GM19452 (cell line): ENCODE data around the gene SSU72.
"Not testable (repeated sequence)": the region's sequence is repeated elsewhere in the genome, so short reads cannot be mapped to it uniquely, and the experiment has no call there.

Experiments used
- ATAC-seq: cut with Tn5 transposase; IDR thresholded peaks from one replicate; pipeline ENCODE4 v1.9.1; 2021; ENCODE audit not compliant: unreplicated experiment

Gene SSU72

DNA sequence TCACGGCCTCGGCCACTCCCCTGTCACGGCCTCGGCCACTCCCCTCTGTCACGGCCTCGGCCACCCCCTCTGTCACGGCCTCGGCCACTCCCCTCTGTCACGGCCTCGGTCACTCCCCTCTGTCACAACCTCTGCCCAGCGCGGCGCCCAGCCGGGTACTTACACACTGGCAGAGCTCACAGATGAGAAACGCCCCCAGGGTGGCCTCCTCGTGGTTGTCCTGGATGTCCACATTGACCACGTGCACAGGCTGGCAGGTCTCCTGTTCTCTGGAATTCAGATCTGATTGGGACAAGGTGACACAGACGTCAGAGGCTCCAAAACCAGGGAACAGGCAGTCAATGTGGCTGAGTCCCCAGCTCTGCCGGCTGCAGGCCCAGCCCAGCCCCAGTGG, 31.0 kb downstream of the SSU72 start:
- ATAC-seq: no peak

DNA sequence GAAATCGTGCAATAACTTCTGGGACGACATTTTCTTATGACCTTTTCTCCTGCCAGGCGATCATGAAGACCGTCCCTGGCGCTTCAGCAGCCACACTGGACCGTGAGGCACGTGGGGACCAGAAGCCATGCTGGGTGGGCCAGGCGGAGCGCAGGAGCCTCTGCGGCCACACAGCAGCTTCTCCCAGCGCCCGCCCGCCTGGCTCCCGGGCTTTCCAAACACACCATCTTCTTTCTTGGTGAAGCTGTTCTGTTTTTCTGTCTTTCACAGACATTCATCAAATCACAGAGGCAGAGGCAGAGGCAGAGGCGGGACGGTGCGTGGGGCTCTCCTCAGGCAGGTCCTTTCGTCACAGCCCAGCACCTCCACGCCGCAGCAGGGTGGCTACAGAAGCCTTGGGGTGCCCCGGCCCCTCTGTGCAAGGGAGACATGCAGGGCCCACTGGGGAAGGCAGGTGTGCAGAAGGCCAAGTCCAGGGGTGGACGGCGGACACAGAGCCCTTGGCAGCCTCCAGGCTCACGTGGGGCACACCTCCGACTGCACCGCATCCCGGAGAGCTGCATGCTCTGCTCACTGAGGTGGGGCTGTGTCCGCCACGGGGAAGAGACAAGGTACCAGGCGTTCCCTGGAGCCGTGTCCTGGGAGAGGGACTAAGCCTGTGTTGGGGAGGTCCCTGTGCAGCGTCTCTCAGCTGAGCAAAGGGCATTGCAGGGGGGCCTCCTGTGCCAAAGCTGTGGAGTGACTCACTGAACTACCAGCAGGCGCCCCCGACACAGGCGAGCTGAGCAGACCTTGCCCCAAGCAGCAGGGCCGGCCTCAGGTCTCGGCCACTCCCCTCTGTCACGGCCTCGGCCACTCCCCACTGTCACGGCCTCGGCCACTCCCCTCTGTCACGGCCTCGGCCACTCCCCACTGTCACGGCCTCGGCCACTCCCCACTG, 31.6 kb downstream of the SSU72 start:
- no peak for ATAC-seq

DNA sequence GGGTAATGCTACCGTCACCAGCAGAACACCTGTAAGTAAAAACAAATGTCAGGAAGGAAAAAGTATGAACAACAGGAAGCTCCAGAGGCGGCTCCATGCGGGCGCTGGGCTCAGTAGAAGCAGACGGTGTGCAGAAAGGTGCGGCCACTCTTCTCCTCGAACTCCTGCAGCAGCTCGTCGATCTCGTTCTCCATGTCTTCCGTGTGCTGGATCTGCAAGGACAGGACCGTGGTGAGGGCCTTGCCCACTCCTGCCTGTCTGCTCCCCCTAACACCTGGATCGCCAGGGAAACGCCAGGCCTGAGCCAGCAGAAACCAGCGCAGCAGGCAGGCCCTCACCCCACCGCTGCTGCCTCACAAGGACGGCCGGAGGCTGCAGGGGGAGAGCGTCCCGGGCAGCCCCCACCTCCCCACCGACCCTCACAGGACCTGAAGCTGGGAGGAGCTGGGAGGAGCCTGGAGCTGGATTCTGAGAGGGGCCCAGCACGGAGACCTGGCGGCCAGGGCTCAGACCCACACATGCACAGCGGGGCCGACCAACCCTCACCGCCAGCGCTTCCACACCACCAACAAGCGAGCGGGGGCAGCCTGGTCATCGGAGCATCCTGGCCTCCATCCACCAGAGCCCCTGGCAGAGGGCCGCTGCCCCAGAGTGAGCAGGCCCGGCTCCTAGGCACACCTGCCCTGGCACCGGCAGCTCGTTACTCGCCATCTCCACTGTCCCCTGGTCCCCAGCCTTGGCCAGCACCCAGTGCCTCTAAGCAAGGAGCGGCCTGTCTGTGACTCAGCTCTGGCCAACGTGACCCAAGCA, 32.5 kb downstream of the SSU72 start:
- ATAC-seq: no peak

DNA sequence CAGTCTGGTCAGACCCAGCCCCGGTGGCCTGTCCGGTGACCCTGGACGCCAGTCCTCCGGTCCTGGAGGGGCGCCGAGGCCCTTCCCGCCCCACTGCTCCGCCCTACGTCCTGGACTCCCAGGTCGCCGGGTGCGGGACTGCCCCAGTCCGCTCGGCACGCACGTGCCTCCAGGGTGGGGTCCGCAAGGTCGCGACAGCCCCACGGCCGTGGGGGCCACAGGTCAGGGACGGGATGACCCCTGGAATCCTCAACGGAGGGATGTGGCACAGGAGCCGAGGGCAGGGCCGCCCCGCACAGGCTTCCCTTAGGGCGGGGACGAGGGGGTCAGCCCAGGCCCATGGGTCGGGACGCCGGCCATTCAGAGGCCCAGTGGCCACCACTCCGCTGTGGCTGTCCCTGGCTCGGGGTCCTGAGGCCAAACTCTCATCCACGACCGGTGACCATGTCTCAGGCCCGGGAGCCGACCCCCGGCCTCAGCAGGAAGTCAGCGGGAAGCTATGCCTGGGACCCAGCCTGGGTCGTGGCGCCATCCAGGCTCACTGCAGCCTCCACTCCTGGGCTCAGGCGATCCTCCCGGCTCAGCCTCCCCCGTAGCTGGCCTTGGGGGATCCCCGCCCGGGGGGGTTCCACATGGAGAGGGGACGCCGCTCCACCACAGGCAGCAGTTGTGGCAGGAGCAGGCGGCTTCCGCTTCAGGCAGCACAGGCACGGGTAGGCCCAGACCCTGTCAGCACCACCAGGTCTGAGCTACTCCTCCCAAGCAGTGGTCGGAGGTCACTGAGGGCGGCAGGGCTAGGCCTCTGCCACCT, 33.6 kb downstream of the SSU72 start:
- ATAC-seq: no peak

DNA sequence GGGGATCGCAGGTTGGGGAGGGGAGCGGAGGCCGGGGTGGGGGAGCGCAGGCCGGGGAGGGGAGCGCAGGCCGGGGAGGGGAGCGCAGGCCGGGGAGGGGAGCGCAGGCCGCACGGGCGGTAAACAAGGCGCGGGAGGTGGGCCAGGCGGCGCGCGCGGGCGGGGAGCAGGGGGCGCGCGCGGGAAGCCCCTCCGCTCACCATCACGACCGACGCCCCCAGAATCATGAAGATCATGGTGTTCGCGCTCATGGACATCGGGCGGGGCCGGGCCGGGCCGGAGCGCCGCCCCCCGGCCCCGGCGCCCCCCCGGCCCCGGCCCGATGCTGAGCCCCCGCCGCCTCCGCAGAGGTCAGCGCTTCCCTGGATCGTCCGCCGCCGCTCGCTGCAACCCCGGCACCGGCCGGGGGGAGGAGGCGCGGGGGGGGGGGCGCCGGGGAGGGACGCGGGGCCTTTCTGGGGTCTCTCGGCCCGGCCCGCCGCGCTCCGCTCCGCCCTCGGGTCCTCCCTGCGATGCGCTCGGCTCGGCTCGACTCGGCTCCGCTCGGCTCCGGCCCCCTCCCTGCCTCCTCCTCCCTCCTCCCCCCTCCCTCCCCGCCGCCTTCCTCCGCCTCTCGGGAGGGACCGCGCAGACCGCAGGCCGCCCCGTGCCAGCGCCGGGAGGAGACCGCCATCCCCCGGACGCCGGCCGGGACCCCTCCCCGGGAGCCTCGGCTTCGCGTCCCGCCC, 34.4 kb downstream of the SSU72 start, which contains the start of gene TMEM240:
Gene TMEM240 (minus strand): TSS at position 535 of the 728 bp plus-strand sequence. CDS start 278 bp downstream, at position 257.
- ATAC-seq: no peak

DNA sequence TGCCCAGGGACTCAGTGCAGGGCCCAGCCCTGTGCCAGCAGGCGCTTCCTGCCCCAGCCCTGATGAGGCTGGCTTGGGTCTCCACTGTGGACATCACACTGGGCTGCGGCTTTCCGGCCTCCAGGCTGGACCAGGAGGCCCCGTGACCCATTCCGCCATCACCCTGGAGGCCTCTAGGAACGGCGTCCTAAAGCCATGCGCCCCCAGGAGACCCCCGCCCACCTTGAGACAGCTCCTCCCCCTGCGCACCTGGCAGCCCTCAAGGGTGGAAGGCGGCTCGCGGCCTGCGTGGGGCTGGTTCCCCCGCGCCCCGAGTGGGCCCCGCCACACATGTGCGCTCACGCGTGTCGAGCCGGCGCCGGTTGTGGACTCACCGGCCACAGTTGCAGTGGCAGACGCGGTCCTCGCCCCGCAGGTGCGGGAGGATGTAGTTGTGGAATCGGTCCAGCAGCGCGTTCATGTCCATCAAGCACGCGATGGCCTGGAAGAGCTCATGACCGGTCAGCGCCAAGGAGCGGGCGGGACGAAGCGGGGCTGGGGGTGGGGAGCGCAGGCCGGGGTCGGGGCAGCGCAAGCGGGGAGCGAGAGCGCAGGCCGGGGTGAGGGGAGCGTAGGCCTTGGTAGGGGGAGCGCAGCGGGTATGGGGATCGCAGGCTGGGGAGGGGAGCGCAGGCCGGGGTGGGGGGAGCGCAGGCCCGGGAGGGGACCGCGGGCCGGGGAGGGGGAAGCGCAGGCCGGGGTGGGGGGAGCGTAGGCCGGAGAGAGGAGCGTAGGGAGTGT, 35.2 kb downstream of the SSU72 start:
- ATAC-seq: no peak

DNA sequence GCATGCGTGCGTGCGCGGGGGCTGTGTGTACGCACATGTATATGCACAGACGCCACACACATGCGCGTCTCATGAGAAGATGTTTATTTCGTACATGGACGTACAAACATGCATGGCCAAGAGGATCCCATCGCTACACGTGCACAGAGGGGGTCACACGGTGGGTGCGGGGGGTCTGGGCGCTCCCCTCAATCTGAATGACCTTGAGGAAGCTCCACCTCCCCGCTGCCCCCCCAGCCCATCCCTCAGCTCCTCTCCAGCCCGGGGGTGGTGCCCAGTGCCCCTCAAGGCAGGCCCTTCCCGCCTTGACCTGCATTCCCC, 35.7 kb downstream of the SSU72 start:
- no peak for ATAC-seq

DNA sequence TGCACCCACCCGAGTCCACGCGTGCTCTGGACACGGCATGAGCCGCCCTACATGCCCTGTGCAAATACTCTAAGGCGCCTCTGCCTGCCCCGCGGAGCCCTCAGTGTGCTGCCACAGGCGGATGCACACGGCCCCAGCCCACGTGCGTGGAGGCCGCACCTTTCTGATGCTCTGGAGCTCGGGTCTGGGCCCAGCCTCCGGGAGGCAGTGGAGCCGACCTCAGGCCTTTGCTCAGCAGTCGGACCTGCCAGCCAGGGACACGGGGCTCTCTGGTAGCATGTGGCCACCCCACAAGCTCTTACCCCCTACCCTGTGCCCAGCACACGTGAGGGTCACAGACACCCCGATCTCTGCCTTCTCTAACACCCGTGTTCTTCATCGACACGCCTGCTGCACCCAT, 36.3 kb downstream of the SSU72 start:
- ATAC-seq: no peak

DNA sequence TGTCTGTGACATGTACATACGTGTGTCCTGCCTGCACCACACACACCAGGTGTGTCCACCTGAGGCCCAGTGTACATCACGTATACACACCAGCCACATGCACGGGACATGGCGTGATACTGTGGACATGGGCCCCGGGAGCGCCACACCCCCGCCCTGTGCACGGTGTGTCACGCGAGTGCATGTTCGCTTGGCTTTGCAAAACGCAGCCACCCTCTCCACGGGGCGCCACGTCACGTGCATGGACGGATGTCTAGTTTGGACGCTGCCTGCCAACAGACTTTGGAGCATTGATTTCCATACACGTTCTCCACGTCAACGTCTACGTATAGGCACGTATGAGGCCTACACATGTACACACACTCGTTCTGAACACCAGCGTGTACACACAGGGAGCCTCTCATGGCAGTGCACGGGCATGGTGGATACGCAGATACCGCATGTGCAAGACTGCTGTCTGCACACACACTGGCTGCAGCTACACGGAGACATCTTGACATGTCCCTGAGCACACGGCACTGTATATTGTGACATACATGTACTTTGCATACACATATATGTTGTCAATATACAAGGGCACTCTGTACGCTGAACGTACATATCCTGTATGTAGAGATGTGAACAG, 36.9 kb downstream of the SSU72 start:
- no peak for ATAC-seq

DNA sequence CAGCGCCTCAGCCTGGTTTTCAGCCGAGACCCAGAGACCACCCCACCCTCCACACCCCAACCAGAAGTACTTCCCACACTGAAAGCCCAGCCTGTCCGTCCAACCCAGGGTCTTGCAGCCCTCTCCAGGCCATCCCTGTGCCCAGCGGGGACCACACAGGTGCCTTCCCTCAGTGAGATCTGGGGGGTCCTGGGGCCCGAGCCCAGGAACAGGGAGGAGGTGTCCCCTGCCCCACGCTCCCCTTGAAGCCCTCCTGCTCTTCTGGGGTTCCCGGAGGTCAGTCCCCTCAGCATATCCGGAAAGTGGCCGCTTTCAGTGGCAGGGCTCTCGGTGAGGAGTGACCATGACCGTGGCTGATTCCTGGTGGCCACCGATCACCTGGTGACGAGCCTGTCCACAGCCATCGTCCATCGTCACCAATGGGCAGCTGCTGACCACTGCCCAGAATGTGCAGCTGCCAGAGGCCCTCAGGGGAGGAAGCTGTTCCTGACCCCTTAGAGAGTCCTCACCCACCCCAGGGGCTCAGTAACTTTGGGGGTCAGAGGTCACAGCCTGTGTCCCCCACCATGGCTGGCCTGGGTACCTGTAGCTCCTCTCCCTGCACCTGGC, 37.6 kb downstream of the SSU72 start:
- no peak for ATAC-seq

DNA sequence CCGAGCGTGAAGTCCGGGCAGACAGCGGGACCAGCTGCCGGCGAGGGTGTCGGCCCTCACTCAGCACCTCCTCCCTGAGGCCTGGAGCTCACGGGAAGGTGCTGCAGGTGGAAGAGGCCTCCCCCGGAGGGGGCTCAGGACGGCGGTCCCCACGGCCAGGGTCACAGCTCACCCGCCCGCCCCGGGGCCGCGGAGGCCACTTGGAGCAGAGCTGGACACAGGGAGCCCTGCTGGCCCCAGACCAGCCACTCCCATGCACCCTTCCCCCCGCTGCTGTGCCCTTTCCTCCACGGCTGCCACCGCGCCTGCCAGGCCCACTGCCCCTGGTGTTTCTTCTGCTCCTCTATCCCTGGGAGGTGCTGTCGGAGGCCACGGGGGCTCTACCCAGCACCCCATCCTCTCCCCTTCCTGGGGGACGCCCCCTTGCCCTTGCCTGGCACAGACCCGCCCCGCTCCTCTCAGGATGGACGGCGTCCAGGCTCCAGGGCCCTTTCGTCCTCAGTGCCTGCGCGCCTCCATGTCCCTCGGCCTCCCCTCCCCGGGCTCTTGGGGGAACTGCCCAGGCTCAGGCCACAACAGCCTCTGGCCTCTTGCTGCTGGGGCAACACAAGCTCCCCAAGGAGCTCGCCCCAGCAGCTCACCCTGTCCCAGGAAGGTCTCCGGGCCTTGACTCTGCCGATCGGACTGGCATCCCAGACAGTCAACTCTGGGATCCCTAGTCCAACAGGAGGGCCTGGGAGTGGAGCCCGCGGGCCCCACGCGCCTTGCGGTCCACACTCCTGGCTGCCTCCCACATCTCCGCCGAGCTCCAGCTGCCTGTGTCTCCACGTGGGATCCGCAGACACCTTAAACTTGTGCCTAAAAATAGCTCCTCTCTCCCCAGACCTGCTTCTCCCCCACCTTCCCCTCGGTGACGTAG, 38.4 kb downstream of the SSU72 start:
- no peak for ATAC-seq

DNA sequence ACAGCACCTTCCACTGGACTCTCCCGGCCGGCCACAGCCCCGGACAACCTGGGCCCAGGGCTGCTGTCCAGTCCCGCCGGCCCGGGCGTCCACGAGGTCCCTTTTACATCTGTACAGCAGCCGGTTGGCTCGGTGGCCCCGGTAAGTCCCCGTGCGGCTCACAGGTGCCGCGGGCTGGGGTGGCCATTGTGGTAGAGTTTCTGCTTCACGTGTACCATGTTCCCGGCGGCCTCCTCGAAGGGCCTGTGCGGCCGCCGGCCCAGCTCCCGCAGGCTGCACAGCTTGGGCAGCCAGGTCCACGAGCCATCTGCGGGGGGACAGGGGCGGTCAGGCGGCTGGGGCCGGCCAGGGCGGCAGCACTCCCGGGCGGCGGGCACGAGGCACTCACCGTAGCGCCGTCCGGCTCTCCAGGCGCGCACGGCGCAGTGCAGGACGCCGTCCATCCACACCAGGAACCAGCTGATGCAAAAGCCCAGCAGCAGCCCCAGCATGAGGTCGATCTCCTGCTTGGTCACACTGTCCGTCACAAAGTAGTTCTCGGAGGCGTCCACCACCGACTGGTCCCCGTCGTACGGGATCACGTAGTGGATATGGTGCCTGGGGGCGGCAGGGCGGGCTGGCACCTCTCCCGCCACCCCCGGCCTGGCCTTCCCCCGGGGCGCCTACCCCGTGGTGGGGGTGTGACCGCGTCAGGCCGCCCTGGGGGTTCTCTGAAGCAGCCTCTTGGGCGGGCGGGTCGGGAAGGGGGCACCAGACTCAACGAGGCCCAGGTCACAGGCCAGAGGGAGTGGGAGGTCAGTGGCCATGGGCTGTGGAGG, 39.3 kb downstream of the SSU72 start:
- ATAC-seq: no peak

DNA sequence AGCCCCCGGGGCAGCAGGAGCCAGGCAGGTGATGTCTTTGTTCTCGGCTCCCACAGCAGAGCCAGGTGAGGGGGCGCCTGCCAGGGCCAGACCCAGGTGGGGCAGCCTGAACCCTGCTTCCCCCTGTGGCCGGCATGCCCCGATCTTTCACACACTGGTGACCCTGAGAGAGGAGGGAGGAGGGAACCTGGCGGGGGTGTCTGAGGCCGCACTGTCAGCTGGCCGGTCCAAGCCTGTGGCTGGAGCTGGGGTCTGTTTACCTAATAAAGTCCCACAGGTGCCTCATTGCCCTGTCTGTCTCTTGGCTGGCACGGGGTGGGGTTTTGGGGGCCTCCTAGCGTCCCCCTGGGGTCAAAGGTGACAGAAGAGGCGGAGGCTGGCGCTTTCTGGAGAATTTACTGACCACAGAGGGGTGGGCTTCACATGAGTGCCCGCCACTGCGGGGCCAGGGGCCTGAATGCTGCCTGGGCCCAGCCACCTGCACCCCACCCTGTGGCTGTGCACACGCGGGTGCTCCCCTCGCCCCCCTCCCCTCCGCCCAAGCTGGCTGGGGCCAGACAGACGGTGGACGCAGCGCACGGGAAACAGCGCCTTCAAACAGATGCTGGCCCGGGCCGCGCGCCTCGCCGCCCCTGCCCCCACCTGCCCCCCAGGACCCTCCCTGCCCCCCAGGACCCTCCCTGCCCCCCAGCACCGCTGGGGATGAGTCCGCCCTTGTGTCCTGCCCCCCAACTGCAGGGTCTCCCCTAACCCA, 40.1 kb downstream of the SSU72 start:
- no peak for ATAC-seq

DNA sequence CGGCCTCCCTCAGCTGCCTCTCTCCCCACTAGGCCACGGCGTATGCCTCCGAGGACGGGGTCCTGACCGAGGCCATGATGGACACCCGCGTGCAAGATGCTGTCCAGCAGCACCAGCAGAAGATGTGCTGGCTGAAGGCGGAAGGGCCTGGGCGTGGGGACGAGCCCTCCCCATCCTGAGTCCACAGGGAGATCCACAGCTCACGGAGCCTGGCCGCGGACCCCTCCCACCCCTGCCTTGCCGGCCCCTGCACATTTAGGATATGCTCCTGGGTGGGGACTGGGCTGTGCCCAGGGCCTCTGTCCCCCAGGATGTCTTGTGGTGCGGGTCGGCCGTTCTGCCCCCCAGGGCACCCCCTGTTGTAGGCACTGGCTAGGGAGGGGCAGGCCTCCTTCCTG, 40.8 kb downstream of the SSU72 start:
- not testable (repeated sequence) for ATAC-seq

DNA sequence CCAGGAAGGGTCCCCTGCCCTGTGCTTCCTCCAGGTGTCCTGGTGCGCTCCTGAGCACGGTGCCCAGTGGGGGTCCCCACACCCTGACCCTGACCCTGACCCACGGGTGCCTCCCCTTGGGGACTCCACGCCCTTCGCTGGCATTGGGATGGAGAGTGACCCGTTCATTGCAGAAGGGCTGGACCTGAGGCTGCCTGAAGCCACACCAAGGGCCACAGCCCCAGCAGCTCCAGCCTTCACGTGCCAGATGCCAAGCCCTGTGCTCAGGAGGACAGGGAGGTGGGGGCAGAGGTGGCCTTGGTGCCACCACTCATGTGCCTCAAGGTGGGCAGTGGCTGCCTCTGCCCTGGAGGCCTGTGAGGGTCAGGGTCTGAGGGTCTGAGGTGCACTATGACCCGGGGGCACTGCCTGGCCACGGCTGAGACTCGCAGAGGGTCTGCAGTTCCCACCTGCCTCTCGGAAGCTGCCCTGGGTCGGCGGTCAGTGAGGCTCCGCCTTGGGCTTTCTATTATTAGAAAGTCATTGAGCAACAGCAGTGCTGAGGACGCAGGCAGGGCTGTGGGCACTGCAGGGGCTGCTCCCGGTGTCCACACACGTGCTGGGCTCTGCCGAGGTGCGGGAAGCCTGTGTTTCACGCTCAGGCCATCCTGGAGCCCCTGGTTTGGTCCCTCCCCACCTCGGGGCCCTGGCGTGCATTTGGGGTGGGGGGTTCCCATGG, 41.3 kb downstream of the SSU72 start:
- not testable (repeated sequence) for ATAC-seq

DNA sequence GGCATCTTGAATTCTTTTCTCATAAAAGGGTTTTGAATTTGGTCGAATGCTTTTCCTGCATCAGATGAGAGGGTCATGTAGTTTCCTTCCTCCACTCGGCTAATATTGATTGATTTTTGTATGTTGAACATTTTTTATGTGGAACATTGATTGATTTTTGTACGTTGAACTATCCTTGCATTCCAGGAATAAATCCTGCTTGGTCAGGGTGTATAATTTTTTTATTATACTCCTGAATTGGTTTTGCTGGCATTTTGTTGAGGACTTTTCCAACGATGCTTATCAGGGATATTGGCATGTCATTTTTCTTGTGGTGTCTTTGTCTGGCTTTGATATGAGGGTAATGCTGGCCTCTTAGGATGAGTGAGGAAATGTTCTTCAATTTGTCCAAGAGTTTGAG, 42.7 kb downstream of the SSU72 start:
- no peak for ATAC-seq
